CD8-positive, alpha-beta memory T cell (primary cell): ENCODE measurements around the gene PSMD3. TPM values are rescaled to one million over a fixed set of nuclear protein-coding genes. Genes with fewer than 3 reads are reported as not detected.
A peak's percentile ranks its signal among the peaks of the same experiment; 100 is the strongest.
"Not testable (repeated sequence)": the region's sequence is repeated elsewhere in the genome, so short reads cannot be mapped to it uniquely, and the experiment has no call there.

Experiments used
- CTCF ChIA-PET: fragments of 350-600 bp; sonication (Branson Sonifier 250); formaldehyde crosslinking; loops from one replicate; lab custom pipeline; 2021; ENCODE audit warnings: antibody characterized with exemption; lab: Charles Lee
- POLR2A ChIA-PET: fragments of 350-600 bp; sonication (Branson Sonifier 250); formaldehyde crosslinking; loops from one replicate; lab custom pipeline; 2021; ENCODE audit warnings: antibody characterized with exemption; lab: Charles Lee
- DNase-seq, 5 donors: peaks; one replicate each; pipeline versions ENCODE4 v3.0.0 to v3.0.0-alpha.2; 2020 to 2022; ENCODE audit warnings: mixed read lengths in 1 of 5
- H3K27ac ChIP-seq: one replicate; pipeline ENCODE4 v1.7.0; 2013; ENCODE audit warnings: low read depth, mild to moderate bottlenecking, low read length, moderate library complexity
- H3K27me3 ChIP-seq: 2 replicates; pipeline ENCODE4 v1.7.0; 2013; ENCODE audit warnings: low read length, mild to moderate bottlenecking; ENCODE audit not compliant: insufficient read depth, poor library complexity, severe bottlenecking
- H3K36me3 ChIP-seq: 2 replicates; pipeline ENCODE4 v1.7.0; 2013; ENCODE audit warnings: mild to moderate bottlenecking, low read length, moderate library complexity; ENCODE audit not compliant: insufficient read depth
- H3K4me1 ChIP-seq: 2 replicates; pipeline ENCODE4 v1.7.0; 2013; ENCODE audit warnings: mild to moderate bottlenecking, low read length, moderate library complexity; ENCODE audit not compliant: insufficient read depth
- H3K4me3 ChIP-seq: 2 replicates; pipeline ENCODE4 v1.7.0; 2013; ENCODE audit warnings: mild to moderate bottlenecking, low read length
- H3K9me3 ChIP-seq: 2 replicates; pipeline ENCODE4 v1.7.0; 2013; ENCODE audit warnings: mild to moderate bottlenecking, low read length
- H3K27ac Mint-ChIP-seq, 8 donors: one replicate each; pipeline ENCODE4 v1.8.0; 2020 to 2021; ENCODE audit warnings: mixed read lengths in 8 of 8, mild to moderate bottlenecking in 6 of 8, inconsistent platforms in 3 of 8, moderate library complexity in 3 of 8
- H3K27me3 Mint-ChIP-seq, 2 donors: one replicate each; pipeline ENCODE4 v1.8.0; 2020 to 2021; ENCODE audit warnings: mixed read lengths in 2 of 2, mild to moderate bottlenecking in 1 of 2, moderate library complexity in 1 of 2
- H3K36me3 Mint-ChIP-seq, 3 donors: one replicate each; pipeline ENCODE4 v1.8.0; 2020 to 2021; ENCODE audit warnings: mixed read lengths in 3 of 3, inconsistent platforms in 1 of 3, mild to moderate bottlenecking in 1 of 3
- H3K4me1 Mint-ChIP-seq, 3 donors: one replicate each; pipeline ENCODE4 v1.8.0; 2020 to 2021; ENCODE audit warnings: mixed read lengths in 3 of 3, inconsistent platforms in 1 of 3, mild to moderate bottlenecking in 1 of 3
- H3K4me3 Mint-ChIP-seq, 7 donors: one replicate each; pipeline ENCODE4 v1.8.0; 2020 to 2021; ENCODE audit warnings: mixed read lengths in 7 of 7, mild to moderate bottlenecking in 6 of 7, moderate library complexity in 4 of 7, inconsistent platforms in 2 of 7
- H3K9me3 Mint-ChIP-seq, 5 donors: one replicate each; pipeline ENCODE4 v1.8.0; 2020 to 2022; ENCODE audit warnings: mixed read lengths in 5 of 5, mild to moderate bottlenecking in 3 of 5, moderate library complexity in 2 of 5, inconsistent platforms in 1 of 5
- polyA plus RNA-seq: library from polyadenylated mRNA; unstranded; fragments of 300-500 nt; fragmentation: Illumina TruSeq; gene quantifications from one replicate; pipeline ENCODE4 v1.2.3, GENCODE V29; 2021
- total RNA-seq, 2 experiments: library from RNA; stranded (reverse); gene quantifications; one replicate each; pipeline ENCODE4 v1.2.3, GENCODE V29; 2021

The PSMD3 gene
- total and polyA plus RNA-seq, 3 experiments from 2014 or later, result 51.1 to 186 (median 185) TPM

- no peak for DNase-seq
- no peak overlapping the region for H3K27ac Mint-ChIP-seq
- peaks cover 17% of the 10 kb centered on the region for H3K36me3 ChIP-seq
- peaks cover 0 to 2% of the 10 kb centered on the region in 2 donors for H3K27me3 Mint-ChIP-seq
- H3K4me3 ChIP-seq, result no peak overlapping the region
- no peak overlapping the region for H3K4me3 Mint-ChIP-seq
- H3K27me3 ChIP-seq, result no peaks in the 10 kb centered on the region
- peaks cover 0 to 2% (median 0%) of the 10 kb centered on the region in 3 donors for H3K4me1 Mint-ChIP-seq
- POLR2A ChIA-PET, result no interaction called here
- H3K9me3 Mint-ChIP-seq, result no peaks in the 10 kb centered on the region
- no peak overlapping the region for H3K27ac ChIP-seq
- no peaks in the 10 kb centered on the region for H3K4me1 ChIP-seq
- CTCF ChIA-PET, result interaction anchor here (1.3 kb wide), 1 partner anchor 13 kb away, joined by 3 read pairs; no protein-coding TSS in a partner anchor
- H3K9me3 ChIP-seq, result no peaks in the 10 kb centered on the region
- H3K36me3 Mint-ChIP-seq, result peaks cover 0 to 32% (median 4%) of the 10 kb centered on the region in 3 donors
Observed at GRCh38 chr17:40000161-40000560, 19.6 kb downstream of the PSMD3 start.

GRCh38 chr17:40001335-40001734, 20.7 kb downstream of the PSMD3 start:
- not testable (repeated sequence) for H3K4me1 Mint-ChIP-seq

GRCh38 chr17:40004072-40004471, 23.5 kb downstream of the PSMD3 start:
- H3K4me1 ChIP-seq, result no peaks in the 10 kb centered on the region
- H3K27ac ChIP-seq, result no peak overlapping the region
- H3K4me3 Mint-ChIP-seq, result no peak overlapping the region
- H3K36me3 ChIP-seq, result no peaks in the 10 kb centered on the region
- H3K9me3 Mint-ChIP-seq, result no peaks in the 10 kb centered on the region
- no peaks in the 10 kb centered on the region for H3K4me1 Mint-ChIP-seq
- H3K4me3 ChIP-seq, result no peak overlapping the region
- no peaks in the 10 kb centered on the region for H3K27me3 ChIP-seq
- no peaks in the 10 kb centered on the region for H3K9me3 ChIP-seq
- ChIA-PET CTCF (interaction anchor here (0.9 kb wide), 1 partner anchor 24 kb away, joined by 3 read pairs; the partner anchor contains the start of gene PSMD3), POLR2A (no interaction called here)
- no peak for DNase-seq
- peaks cover 0 to 2% of the 10 kb centered on the region in 2 donors for H3K27me3 Mint-ChIP-seq
- no peak overlapping the region for H3K27ac Mint-ChIP-seq
- no peaks in the 10 kb centered on the region for H3K36me3 Mint-ChIP-seq

More at GRCh38 chr17:40001335-40001734, 20.7 kb downstream of the PSMD3 start:
- CTCF ChIA-PET, result interaction anchor here (0.9 to 1.3 kb wide), 2 partner anchors 12 to 25 kb away, joined by 3 read pairs; no protein-coding TSS in a partner anchor
- H3K27me3 ChIP-seq, H3K4me3 ChIP-seq, H3K36me3 ChIP-seq, H3K9me3 ChIP-seq, DNase-seq, H3K4me1 ChIP-seq, H3K9me3 Mint-ChIP-seq, H3K27me3 Mint-ChIP-seq, H3K4me3 Mint-ChIP-seq, H3K27ac ChIP-seq, H3K27ac Mint-ChIP-seq: not testable (repeated sequence)
- H3K36me3 Mint-ChIP-seq, result peaks cover 0 to 21% (median 0%) of the 10 kb centered on the region in 3 donors
- POLR2A ChIA-PET, result interaction anchor here (0.8 kb wide), 1 partner anchor 8 kb away, joined by 4 read pairs; no protein-coding TSS in a partner anchor

- Mint-ChIP-seq H3K4me3 (no peak overlapping the region), H3K9me3 (no peaks in the 10 kb centered on the region), H3K27me3 (peaks cover 0 to 2% of the 10 kb centered on the region in 2 donors), H3K36me3 (no peaks in the 10 kb centered on the region), H3K4me1 (no peaks in the 10 kb centered on the region), H3K27ac (peak overlapping the region in 1 of 8 donors; percentile 23)
- Histone ChIP-seq H3K4me3 (no peak overlapping the region), H3K27ac (no peak overlapping the region), H3K27me3 (no peaks in the 10 kb centered on the region), H3K36me3 (no peaks in the 10 kb centered on the region), H3K9me3 (no peaks in the 10 kb centered on the region), H3K4me1 (no peaks in the 10 kb centered on the region)
- CTCF ChIA-PET, result interaction anchor here (0.9 kb wide), 1 partner anchor 22 kb away, joined by 3 read pairs; no protein-coding TSS in a partner anchor
- DNase-seq, result no peak
- POLR2A ChIA-PET, result no interaction called here
Observed at GRCh38 chr17:40004712-40005111, 24.1 kb downstream of the PSMD3 start.

- Histone ChIP-seq H3K27me3 (no peaks in the 10 kb centered on the region), H3K4me3 (no peak overlapping the region), H3K9me3 (no peaks in the 10 kb centered on the region), H3K27ac (no peak overlapping the region), H3K36me3 (no peaks in the 10 kb centered on the region), H3K4me1 (no peaks in the 10 kb centered on the region)
- no peak for DNase-seq
- ChIA-PET POLR2A (no interaction called here), CTCF (interaction anchor here (0.9 kb wide), 1 partner anchor 21 kb away, joined by 3 read pairs; no protein-coding TSS in a partner anchor)
- Mint-ChIP-seq H3K4me3 (no peak overlapping the region), H3K9me3 (no peaks in the 10 kb centered on the region), H3K4me1 (peaks cover 0 to 6% (median 4%) of the 10 kb centered on the region in 3 donors), H3K27me3 (peaks cover 0 to 2% of the 10 kb centered on the region in 2 donors), H3K27ac (no peak overlapping the region), H3K36me3 (no peaks in the 10 kb centered on the region)
Observed at GRCh38 chr17:40005520-40005919, 24.9 kb downstream of the PSMD3 start.

GRCh38 chr17:40010946-40011500, 30.4 kb downstream of the PSMD3 start:
- H3K36me3 Mint-ChIP-seq, H3K4me3 ChIP-seq, DNase-seq, H3K4me1 ChIP-seq, H3K36me3 ChIP-seq, H3K4me3 Mint-ChIP-seq, H3K27me3 ChIP-seq, H3K9me3 Mint-ChIP-seq, H3K9me3 ChIP-seq, H3K27ac ChIP-seq, H3K27me3 Mint-ChIP-seq, H3K27ac Mint-ChIP-seq, POLR2A ChIA-PET: not testable (repeated sequence)
- H3K4me1 Mint-ChIP-seq, result peaks cover 6 to 19% (median 10%) of the 10 kb centered on the region in 3 donors
- CTCF ChIA-PET, result interaction anchor here (0.9 to 3.2 kb wide), 2 partner anchors 17 to 102 kb away, joined by 3 to 23 read pairs; no protein-coding TSS in a partner anchor

- H3K27me3 ChIP-seq, H3K4me3 Mint-ChIP-seq, H3K36me3 Mint-ChIP-seq, H3K36me3 ChIP-seq, H3K27me3 Mint-ChIP-seq, DNase-seq, H3K27ac ChIP-seq, H3K4me3 ChIP-seq, H3K9me3 ChIP-seq, H3K4me1 ChIP-seq, POLR2A ChIA-PET, H3K27ac Mint-ChIP-seq, H3K9me3 Mint-ChIP-seq: not testable (repeated sequence)
- CTCF ChIA-PET, result interaction anchor here (1.6 to 5.6 kb wide), 8 partner anchors 10 to 281 kb away, joined by 3 to 63 read pairs (median 14); no protein-coding TSS in a partner anchor
- H3K4me1 Mint-ChIP-seq, result peaks cover 6 to 19% (median 10%) of the 10 kb centered on the region in 3 donors
Observed at GRCh38 chr17:40012017-40012647, 31.5 kb downstream of the PSMD3 start.
